Cardiac muscle cell (in vitro differentiated cells and primary cell): ENCODE data around the gene TMC6. TPM values are rescaled to one million over a fixed set of nuclear protein-coding genes. Genes with fewer than 3 reads are reported as not detected.

Experiments used
- DNase-seq, 2 donors: peaks; one replicate each; pipeline versions ENCODE4 v3.0.0 to v3.0.0-alpha.2; 2010 to 2017; ENCODE audit warnings: low read depth in 1 of 2, low spot score in 1 of 2
- H3K27ac ChIP-seq: fragments of 200-600 bp; sonication (generic); 2 replicates; pipeline ENCODE4 v1.5.1; 2016
- H3K27me3 ChIP-seq: fragments of 200-600 bp; sonication (generic); 2 replicates; pipeline ENCODE4 v1.6.0; 2016; ENCODE audit warnings: control low read depth
- H3K36me3 ChIP-seq: fragments of 200-600 bp; sonication (generic); 2 replicates; pipeline ENCODE4 v1.5.1; 2016; ENCODE audit warnings: control low read depth
- H3K4me1 ChIP-seq: fragments of 200-600 bp; sonication (generic); 2 replicates; pipeline ENCODE4 v1.8.1; 2017; ENCODE audit warnings: low read depth, mild to moderate bottlenecking, mixed run types
- H3K4me3 ChIP-seq: fragments of 200-600 bp; sonication (generic); 2 replicates; pipeline ENCODE4 v1.5.1; 2016; ENCODE audit warnings: mild to moderate bottlenecking
- H3K9me3 ChIP-seq: fragments of 200-600 bp; sonication (generic); 2 replicates; pipeline ENCODE4 v1.5.1; 2017; ENCODE audit warnings: low read depth, mild to moderate bottlenecking, control low read depth
- CTCF ChIP-seq: IDR thresholded peaks from 2 replicates; pipeline ENCODE4 v1.5.1; 2012; ENCODE audit warnings: low read depth, mild to moderate bottlenecking, low read length
- polyA plus RNA-seq: library from polyadenylated mRNA; unstranded; fragments of >200 nt; fragmentation: Nextera tagmentation; extraction: Ambion mirVana; gene quantifications from 2 replicates; pipeline ENCODE4 v1.2.1, GENCODE V29; 2016
- total RNA-seq: library from RNA; depleted of rRNA; stranded (reverse); fragments of >200 nt; gene quantifications from 2 replicates; pipeline ENCODE4 v1.2.3, GENCODE V29; 2016

The TMC6 gene
- total and polyA plus RNA-seq, 2 experiments from 2014 or later = 85.4 to 144 TPM

- Histone ChIP-seq H3K4me1 (no peaks in the 10 kb centered on the region), H3K27ac (no peak overlapping the region), H3K4me3 (no peak overlapping the region), H3K27me3 (no peaks in the 10 kb centered on the region), H3K9me3 (no peaks in the 10 kb centered on the region), H3K36me3 (peaks cover 24% of the 10 kb centered on the region)
- no peak for DNase-seq
- TF ChIP-seq CTCF = no peak
These were observed 63.8 kb downstream of the TMC6 start for GRCh38 chr17:78064708-78065107.

GRCh38 chr17:78063489-78063888 is 65.1 kb downstream of the TMC6 start:
- H3K27ac ChIP-seq = no peak overlapping the region
- H3K4me3 ChIP-seq = no peak overlapping the region
- H3K9me3 ChIP-seq = no peaks in the 10 kb centered on the region
- H3K27me3 ChIP-seq = no peaks in the 10 kb centered on the region
- no peak for DNase-seq
- H3K4me1 ChIP-seq = peaks cover 12% of the 10 kb centered on the region
- no peak for TF ChIP-seq CTCF
- H3K36me3 ChIP-seq = peaks cover 14% of the 10 kb centered on the region

GRCh38 chr17:78062596-78062995 is 66.0 kb downstream of the TMC6 start:
- no peak overlapping the region for H3K27ac ChIP-seq
- H3K4me3 ChIP-seq = no peak overlapping the region
- TF ChIP-seq CTCF = no peak
- H3K36me3 ChIP-seq = peaks cover 8% of the 10 kb centered on the region
- no peak for DNase-seq
- H3K27me3 ChIP-seq = no peaks in the 10 kb centered on the region
- H3K9me3 ChIP-seq = no peaks in the 10 kb centered on the region
- peaks cover 21% of the 10 kb centered on the region for H3K4me1 ChIP-seq

Other genes with a start within 250 kb of the TMC6 start
- gene TNRC6C, start 170.1 kb downstream of the TMC6 start, total RNA-seq = 7.1 and 13.3 TPM in 2 replicates
- 6.5 and 7.4 TPM in 2 replicates for gene TNRC6C, start 170.1 kb downstream of the TMC6 start, polyA plus RNA-seq
- 0.42 and 1.1 TPM in 2 replicates for gene TMC8, start 2.0 kb upstream of the TMC6 start, total RNA-seq
- gene TMC8, start 2.0 kb upstream of the TMC6 start, polyA plus RNA-seq = 1.8 and 3.1 TPM in 2 replicates
- not detected in 2 replicates for gene C17orf99, start 17.6 kb upstream of the TMC6 start, total RNA-seq
- not detected in 2 replicates for gene C17orf99, start 17.6 kb upstream of the TMC6 start, polyA plus RNA-seq
- gene SYNGR2, start 39.8 kb upstream of the TMC6 start, total RNA-seq = 107 and 126 TPM in 2 replicates
- gene SYNGR2, start 39.8 kb upstream of the TMC6 start, polyA plus RNA-seq = 262 and 269 TPM in 2 replicates
- 21.1 and 35.4 TPM in 2 replicates for gene TK1, start 58.3 kb upstream of the TMC6 start, total RNA-seq
- 40.8 and 57.5 TPM in 2 replicates for gene TK1, start 58.3 kb upstream of the TMC6 start, polyA plus RNA-seq
- 47.7 and 85.8 TPM in 2 replicates for gene AFMID, start 58.6 kb upstream of the TMC6 start, total RNA-seq
- 23.6 and 40.1 TPM in 2 replicates for gene AFMID, start 58.6 kb upstream of the TMC6 start, polyA plus RNA-seq
- 15.0 and 65.2 TPM in 2 replicates for gene BIRC5, start 85.5 kb upstream of the TMC6 start, total RNA-seq
- 17.7 and 112 TPM in 2 replicates for gene BIRC5, start 85.5 kb upstream of the TMC6 start, polyA plus RNA-seq
- gene TMEM235, start 102.9 kb upstream of the TMC6 start, total RNA-seq = 2.0 and 5.2 TPM in 2 replicates
- 1.7 and 2.3 TPM in 2 replicates for gene TMEM235, start 102.9 kb upstream of the TMC6 start, polyA plus RNA-seq
- gene SOCS3, start 231.3 kb upstream of the TMC6 start, total RNA-seq = 51.7 and 59.0 TPM in 2 replicates
- gene SOCS3, start 231.3 kb upstream of the TMC6 start, polyA plus RNA-seq = 33.3 and 45.5 TPM in 2 replicates
- gene PGS1, start 249.9 kb upstream of the TMC6 start, total RNA-seq = 52.5 and 64.7 TPM in 2 replicates
- gene PGS1, start 249.9 kb upstream of the TMC6 start, polyA plus RNA-seq = 46.7 and 50.7 TPM in 2 replicates